GM23338 (cell line): ENCODE measurements around the gene ALDH5A1. TPM values are rescaled to one million over a fixed set of nuclear protein-coding genes. Genes with fewer than 3 reads are reported as not detected.

Source experiments
- ATAC-seq: fragments of 200-7000 bp; cut with Tn5 transposase; 3 replicates; pipeline ENCODE4 v1.9.1; 2020
- DNase-seq: peaks from one replicate; pipeline ENCODE4 v3.0.0-alpha.2; 2015; ENCODE audit warnings: low spot score
- H2AFZ ChIP-seq: fragments of 200-600 bp; sonication (generic); 2 replicates; pipeline ENCODE4 v1.8.0; 2016; ENCODE audit warnings: antibody characterized with exemption, mild to moderate bottlenecking, moderate library complexity
- H3F3A ChIP-seq: fragments of 200-600 bp; sonication (generic); replicated peaks from 2 replicates; pipeline ENCODE4 v1.8.0; 2017; ENCODE audit warnings: antibody characterized with exemption, mixed run types, low read depth
- H3K27ac ChIP-seq: fragments of 200-600 bp; sonication (generic); 2 replicates; pipeline ENCODE4 v1.6.1; 2016; ENCODE audit warnings: low read depth
- H3K27me3 ChIP-seq: fragments of 200-600 bp; sonication (generic); 2 replicates; pipeline ENCODE4 v1.8.0; 2016; ENCODE audit warnings: mild to moderate bottlenecking, mixed run types, moderate library complexity; ENCODE audit not compliant: insufficient read depth
- H3K36me3 ChIP-seq: fragments of 200-600 bp; sonication (generic); 2 replicates; pipeline ENCODE4 v1.8.0; 2016; ENCODE audit warnings: mild to moderate bottlenecking; ENCODE audit not compliant: insufficient read depth
- H3K4me1 ChIP-seq: fragments of 200-600 bp; sonication (generic); 2 replicates; pipeline ENCODE4 v1.8.0; 2016; ENCODE audit warnings: mild to moderate bottlenecking, moderate library complexity; ENCODE audit not compliant: insufficient read depth
- H3K4me2 ChIP-seq: fragments of 200-600 bp; sonication (generic); 2 replicates; pipeline ENCODE4 v1.7.1; 2017; ENCODE audit warnings: mixed run types
- H3K4me3 ChIP-seq: fragments of 200-600 bp; sonication (generic); 2 replicates; pipeline ENCODE4 v1.6.1; 2016; ENCODE audit warnings: mixed run types
- H3K79me2 ChIP-seq: fragments of 200-600 bp; sonication (generic); replicated peaks from 2 replicates; pipeline ENCODE4 v1.8.0; 2017; ENCODE audit warnings: mild to moderate bottlenecking; ENCODE audit not compliant: insufficient read depth
- H3K9me2 ChIP-seq: fragments of 200-600 bp; sonication (generic); 2 replicates; pipeline ENCODE4 v1.8.0; 2017; ENCODE audit not compliant: insufficient read depth
- H4K20me1 ChIP-seq: fragments of 200-600 bp; sonication (generic); replicated peaks from 2 replicates; pipeline ENCODE4 v1.8.0; 2017; ENCODE audit warnings: mild to moderate bottlenecking; ENCODE audit not compliant: insufficient read depth
- H3K27ac Mint-ChIP-seq: 2 replicates; pipeline ENCODE4 v1.8.0; 2020; ENCODE audit warnings: inconsistent platforms, mild to moderate bottlenecking, moderate library complexity, mixed read lengths
- H3K27me3 Mint-ChIP-seq: 3 replicates; pipeline ENCODE4 v1.8.0; 2022; ENCODE audit warnings: low read depth, mild to moderate bottlenecking, moderate library complexity, mixed read lengths, inconsistent platforms; ENCODE audit not compliant: insufficient read depth, poor library complexity
- H3K36me3 Mint-ChIP-seq: 3 replicates; pipeline ENCODE4 v1.8.0; 2021; ENCODE audit warnings: low read depth, mild to moderate bottlenecking, inconsistent platforms, moderate library complexity, mixed read lengths
- H3K4me1 Mint-ChIP-seq: 3 replicates; pipeline ENCODE4 v1.8.0; 2020; ENCODE audit warnings: mild to moderate bottlenecking, inconsistent platforms, mixed read lengths
- H3K4me3 Mint-ChIP-seq: 3 replicates; pipeline ENCODE4 v1.8.0; 2021; ENCODE audit warnings: moderate library complexity, mild to moderate bottlenecking, inconsistent platforms, mixed read lengths
- H3K9me3 Mint-ChIP-seq: 3 replicates; pipeline ENCODE4 v1.8.0; 2020; ENCODE audit warnings: moderate library complexity, mild to moderate bottlenecking, inconsistent platforms, mixed read lengths
- CREB1 ChIP-seq: fragments of 250-450 bp; sonication (Bioruptor Pico); IDR thresholded peaks from 2 replicates; pipeline ENCODE4 v1.5.0; 2020; ENCODE audit warnings: low read depth, mild to moderate bottlenecking, moderate library complexity
- EZH2phosphoT487 ChIP-seq: fragments of 200-600 bp; sonication (generic); IDR thresholded peaks from one replicate; pipeline ENCODE4 v1.8.1; 2018; ENCODE audit warnings: antibody characterized with exemption; ENCODE audit not compliant: unreplicated experiment
- NANOG ChIP-seq: IDR thresholded peaks from 2 replicates; pipeline ENCODE4 v1.6.1; 2016; ENCODE audit warnings: antibody characterized with exemption, borderline replicate concordance
- POLR2AphosphoS5 ChIP-seq: IDR thresholded peaks from 2 replicates; pipeline ENCODE4 v1.6.1; 2016; ENCODE audit warnings: antibody characterized with exemption, low read depth
- ZNF114 ChIP-seq: fragments of 250-450 bp; sonication (Bioruptor Pico); IDR thresholded peaks from 2 replicates; pipeline ENCODE4 v1.5.0; 2020; ENCODE audit warnings: mild to moderate bottlenecking, moderate library complexity
- ZNF462 ChIP-seq: fragments of 250-450 bp; sonication (Bioruptor Pico); IDR thresholded peaks from 2 replicates; pipeline ENCODE4 v1.5.0; 2020; ENCODE audit warnings: mild to moderate bottlenecking, moderate library complexity
- polyA plus RNA-seq: library from polyadenylated mRNA; unstranded; fragments of >200 nt; fragmentation: Nextera tagmentation; extraction: Ambion mirVana; gene quantifications from 2 replicates; pipeline ENCODE4 v1.2.1, GENCODE V29; 2016
- total RNA-seq: library from RNA; depleted of rRNA; stranded (reverse); fragments of >200 nt; shearing (Covaris generic); gene quantifications from 2 replicates; pipeline ENCODE4 v1.2.3, GENCODE V29; 2014

Gene ALDH5A1
- total and polyA plus RNA-seq, 2 experiments from 2014 or later, result 3.1 to 5.2 TPM

DNA sequence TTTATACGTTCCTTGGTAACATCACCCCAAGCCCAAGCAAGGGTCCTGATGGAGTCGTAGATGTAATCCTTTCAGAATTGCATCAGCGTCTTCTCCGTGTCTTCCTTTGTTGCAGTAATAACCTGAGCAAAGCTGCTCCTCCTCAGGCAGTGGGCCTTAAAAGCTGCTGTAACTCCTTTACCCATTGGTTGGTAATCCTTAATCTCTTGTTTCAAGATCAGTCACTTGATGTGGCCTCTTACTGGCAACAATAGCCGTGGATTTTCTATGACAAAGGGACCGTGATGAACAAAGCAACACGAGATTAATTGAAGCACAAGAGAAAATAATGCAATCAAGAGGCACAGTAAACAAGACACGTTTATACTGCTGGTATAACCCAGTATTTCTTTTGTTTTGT, 44.6 kb downstream of the ALDH5A1 start:
- no peak overlapping the region for H3K4me2 ChIP-seq
- TF ChIP-seq ZNF462 (CRISPR knock-in tag) (no peak), ZNF114 (CRISPR knock-in tag) (no peak), CREB1 (CRISPR knock-in tag) (no peak), EZH2phosphoT487 (no peak)
- no peak overlapping the region for H3K27ac ChIP-seq
- no peaks in the 10 kb centered on the region for H3K27me3 Mint-ChIP-seq
- H3K4me1 Mint-ChIP-seq, result peaks cover 2% of the 10 kb centered on the region; the same call in 1 of the 3 replicates
- no peaks in the 10 kb centered on the region for H3K27me3 ChIP-seq
- H3K36me3 ChIP-seq, result no peaks in the 10 kb centered on the region
- no peaks in the 10 kb centered on the region for H3K79me2 ChIP-seq
- no peaks in the 10 kb centered on the region for H3K9me3 Mint-ChIP-seq
- ATAC-seq (no peak; the same call in 2 of the 3 replicates), DNase-seq (no peak)
- no peak overlapping the region for H3K4me3 Mint-ChIP-seq
- no peaks in the 10 kb centered on the region for H4K20me1 ChIP-seq
- H3K27ac Mint-ChIP-seq, result peak overlapping the region; percentile 11; the same call in 1 of the 2 replicates
- no peaks in the 10 kb centered on the region for H3K36me3 Mint-ChIP-seq
- H2AFZ ChIP-seq, result no peak overlapping the region
- H3F3A ChIP-seq, result no peaks in the 10 kb centered on the region
- peaks cover 5% of the 10 kb centered on the region; the same call in 1 of the 2 replicates for H3K9me2 ChIP-seq
- no peaks in the 10 kb centered on the region for H3K4me1 ChIP-seq
- no peak overlapping the region for H3K4me3 ChIP-seq

GRCh38 chr6:24540197-24540596, 45.4 kb downstream of the ALDH5A1 start:
- no peaks in the 10 kb centered on the region for H3K36me3 Mint-ChIP-seq
- H3K4me1 Mint-ChIP-seq, result peaks cover 2% of the 10 kb centered on the region; the same call in 1 of the 3 replicates
- TF ChIP-seq NANOG, result no peak
- TF ChIP-seq POLR2AphosphoS5, result no peak
- TF ChIP-seq ZNF114 (CRISPR knock-in tag), result no peak
- TF ChIP-seq ZNF462 (CRISPR knock-in tag), result no peak
- Histone ChIP-seq H3K4me3 (no peak overlapping the region), H3K9me2 (peaks cover 5% of the 10 kb centered on the region; the same call in 1 of the 2 replicates), H3K27ac (no peak overlapping the region), H4K20me1 (no peaks in the 10 kb centered on the region), H2AFZ (no peak overlapping the region), H3K4me1 (no peaks in the 10 kb centered on the region), H3F3A (no peaks in the 10 kb centered on the region), H3K27me3 (no peaks in the 10 kb centered on the region), H3K36me3 (no peaks in the 10 kb centered on the region), H3K4me2 (no peak overlapping the region), H3K79me2 (no peaks in the 10 kb centered on the region)
- no peaks in the 10 kb centered on the region for H3K27me3 Mint-ChIP-seq
- no peaks in the 10 kb centered on the region for H3K9me3 Mint-ChIP-seq
- ATAC-seq, result no peak
- no peak for DNase-seq
- H3K27ac Mint-ChIP-seq, result no peak overlapping the region
- H3K4me3 Mint-ChIP-seq, result no peak overlapping the region
